Peyer's patch (tissue), 4 donors: ENCODE results near the gene CACNG1. TPM values are rescaled to one million over a fixed set of nuclear protein-coding genes. Genes with fewer than 3 reads are reported as not detected.

Experiments used
- DNase-seq, 3 donors: peaks; one replicate each; pipeline ENCODE4 v3.0.0-alpha.2; 2017 to 2019
- H3K27ac ChIP-seq, 4 donors: fragments of 200-600 bp; sonication (generic); one replicate each; pipeline ENCODE4 v1.5.1; 2016 to 2019
- H3K27me3 ChIP-seq, 2 donors: fragments of 200-600 bp; sonication (generic); one replicate each; pipeline ENCODE4 v1.5.1; 2019
- H3K36me3 ChIP-seq, 3 donors: fragments of 200-600 bp; sonication (generic); one replicate each; pipeline ENCODE4 v1.5.1; 2016 to 2019
- H3K4me1 ChIP-seq, 4 donors: fragments of 200-600 bp; sonication (generic); one replicate each; pipeline ENCODE4 v1.5.1; 2016 to 2019
- H3K4me3 ChIP-seq, 4 donors: fragments of 200-600 bp; sonication (generic); 1 replicate in 3 of 4; 2 replicates in 1 of 4; pipeline ENCODE4 v1.5.1; 2016 to 2019; ENCODE audit warnings: mild to moderate bottlenecking in 1 of 4
- H3K9me3 ChIP-seq, 4 donors: fragments of 200-600 bp; sonication (generic); one replicate each; pipeline ENCODE4 v1.5.1; 2016 to 2019; ENCODE audit warnings: mild to moderate bottlenecking in 1 of 4
- CTCF ChIP-seq, 6 experiments: fragments of 450-650 bp in 4 of 6; fragments of 200-600 bp in 2 of 6; sonication (generic) in 1 of 6; IDR thresholded peaks; one replicate each; pipeline ENCODE4 v1.5.1; 2017 to 2019; ENCODE audit warnings: antibody characterized with exemption in 6 of 6, mild to moderate bottlenecking in 3 of 6, moderate library complexity in 1 of 6
- POLR2A ChIP-seq, 2 donors: fragments of 450-650 bp; IDR thresholded peaks; one replicate each; pipeline ENCODE4 v1.5.1; 2017; ENCODE audit warnings: antibody characterized with exemption in 2 of 2, mild to moderate bottlenecking in 2 of 2, moderate library complexity in 2 of 2
- total RNA-seq, 4 donors: library from RNA; depleted of rRNA; stranded (reverse); fragments of >200 nt; gene quantifications; one replicate each; pipeline ENCODE4 v1.1.0, GENCODE V29; 2016

Gene CACNG1
- total RNA-seq = not detected

GRCh38 chr17:67044016-67044772 is at the start of gene CACNG1:
Gene CACNG1 (plus strand): TSS chr17:67044554. CDS start chr17:67044661, 107 bp downstream.
- no peak for TF ChIP-seq CTCF (IDR thresholded peaks at IDR 0.05)
- no peak for TF ChIP-seq POLR2A (IDR thresholded peaks at IDR 0.05)
- no peak within 1 kb of the TSS for H3K27ac ChIP-seq
- H3K36me3 ChIP-seq = no peaks in the 10 kb centered on the region

GRCh38 chr17:66994930-66995535 is 49.3 kb upstream of the CACNG1 start:
- no peaks in the 10 kb centered on the region for H3K27me3 ChIP-seq
- H3K27ac ChIP-seq = no peak overlapping the region
- no peaks in the 10 kb centered on the region for H3K9me3 ChIP-seq
- DNase-seq = no peak
- no peak for TF ChIP-seq POLR2A (IDR thresholded peaks at IDR 0.05)
- TF ChIP-seq CTCF (IDR thresholded peaks at IDR 0.05) = no peak
- H3K4me1 ChIP-seq = no peaks in the 10 kb centered on the region
- H3K4me3 ChIP-seq = no peak overlapping the region
- H3K36me3 ChIP-seq = no peaks in the 10 kb centered on the region

More at GRCh38 chr17:67044016-67044772, at the start of gene CACNG1:
- H3K4me1 ChIP-seq = no peaks in the 10 kb centered on the region
- H3K4me3 ChIP-seq = no peak within 1 kb of the TSS
- H3K27me3 ChIP-seq = no peaks in the 10 kb centered on the region
- DNase-seq = no peak
- peaks cover 0 to 10% (median 3%) of the 10 kb centered on the region in 4 donors for H3K9me3 ChIP-seq

GRCh38 chr17:66995944-66996343 is 48.4 kb upstream of the CACNG1 start:
- Histone ChIP-seq H3K27me3 (no peaks in the 10 kb centered on the region), H3K36me3 (no peaks in the 10 kb centered on the region), H3K27ac (no peak overlapping the region), H3K9me3 (no peaks in the 10 kb centered on the region), H3K4me3 (no peak overlapping the region), H3K4me1 (no peaks in the 10 kb centered on the region)
- no peak for TF ChIP-seq POLR2A (IDR thresholded peaks at IDR 0.05)
- TF ChIP-seq CTCF (IDR thresholded peaks at IDR 0.05) = no peak
- DNase-seq = no peak

- Histone ChIP-seq H3K9me3 (no peaks in the 10 kb centered on the region), H3K27ac (no peak overlapping the region), H3K36me3 (no peaks in the 10 kb centered on the region), H3K4me3 (no peak overlapping the region), H3K27me3 (no peaks in the 10 kb centered on the region), H3K4me1 (no peaks in the 10 kb centered on the region)
- no peak for TF ChIP-seq CTCF (IDR thresholded peaks at IDR 0.05)
- TF ChIP-seq POLR2A (IDR thresholded peaks at IDR 0.05) = no peak
- DNase-seq = no peak
These were observed 47.4 kb upstream of the CACNG1 start for GRCh38 chr17:66996926-66997325.

GRCh38 chr17:67003231-67003630 is 41.1 kb upstream of the CACNG1 start:
- no peak for DNase-seq
- TF ChIP-seq POLR2A (IDR thresholded peaks at IDR 0.05) = no peak
- Histone ChIP-seq H3K9me3 (no peaks in the 10 kb centered on the region), H3K27ac (no peak overlapping the region), H3K4me3 (no peak overlapping the region), H3K27me3 (no peaks in the 10 kb centered on the region), H3K4me1 (no peaks in the 10 kb centered on the region), H3K36me3 (no peaks in the 10 kb centered on the region)

GRCh38 chr17:67004181-67004580 is 40.2 kb upstream of the CACNG1 start:
- Histone ChIP-seq H3K27me3 (no peaks in the 10 kb centered on the region), H3K4me1 (no peaks in the 10 kb centered on the region), H3K4me3 (no peak overlapping the region), H3K27ac (no peak overlapping the region), H3K36me3 (no peaks in the 10 kb centered on the region), H3K9me3 (no peaks in the 10 kb centered on the region)
- DNase-seq = no peak
- no peak for TF ChIP-seq POLR2A (IDR thresholded peaks at IDR 0.05)
- TF ChIP-seq CTCF (IDR thresholded peaks at IDR 0.05) = no peak
